K562 (cell line): Measurements from ENCODE around the gene ZDHHC14. TPM values are rescaled to one million over a fixed set of nuclear protein-coding genes. Genes with fewer than 3 reads are reported as not detected.

Source experiments
- ATAC-seq: fragments of 200-7000 bp; cut with Tn5 transposase; 3 replicates; pipeline ENCODE4 v1.9.1; 2020; ENCODE audit warnings: moderate library complexity
- BruUV-seq: library from RNA; stranded (reverse); fragments of 400-500 nt; replicated peaks from 2 replicates; lab custom pipeline; 2021; lab: Mats Ljungman, UMichigan
- CTCF ChIA-PET: fragments of 300-600 bp; formaldehyde crosslinking; extraction: SDS; loops from one replicate; lab custom pipeline; 2021; ENCODE audit warnings: low intra/inter-chr PET ratio; lab: Yijun Ruan, JAX
- POLR2A ChIA-PET: fragments of 300-600, 350-650 bp; sonication (Branson Sonifier 250); formaldehyde crosslinking; extraction: SDS; loops from one replicate; lab custom pipeline; 2021; ENCODE audit warnings: antibody characterized with exemption, inconsistent platforms; lab: Yijun Ruan, JAX
- DNase-seq, 4 experiments: peaks; one replicate each; pipeline versions ENCODE4 v3.0.0 to v3.0.0-alpha.2; 2011 to 2018; ENCODE audit warnings: low spot score in 3 of 4, mixed read lengths in 3 of 4; ENCODE audit errors: extremely low read depth in 1 of 4
- FAIRE-seq: peaks from 2 replicates; lab custom pipeline; 2011; peaks lifted over from hg19 to GRCh38; lab: Jason Lieb, UNC
- H2AFZ ChIP-seq: 2 replicates; pipeline ENCODE4 v1.6.0; 2011; ENCODE audit warnings: low read depth, low read length, control low read depth, inconsistent platforms
- H3K27ac ChIP-seq: fragments of 200-600 bp; 3 replicates; pipeline ENCODE4 v1.8.0; 2011; ENCODE audit warnings: low read depth, mild to moderate bottlenecking, control low read depth, inconsistent platforms, low read length, moderate library complexity, mixed read lengths; ENCODE audit errors: extremely low read depth
- H3K27me3 ChIP-seq, 2 experiments: fragments of 300-600 bp in 1 of 2; 2 replicates in 1 of 2; 3 replicates in 1 of 2; pipeline versions ENCODE4 v1.6.0 to v1.8.0; 2011; ENCODE audit warnings: inconsistent platforms in 2 of 2, low read length in 2 of 2, mild to moderate bottlenecking in 1 of 2, mixed read lengths in 1 of 2, moderate library complexity in 1 of 2; ENCODE audit not compliant: control insufficient read depth in 2 of 2, insufficient read depth in 2 of 2
- H3K36me3 ChIP-seq: fragments of 300-600 bp; 3 replicates; pipeline ENCODE4 v1.8.0; 2011; ENCODE audit warnings: mild to moderate bottlenecking, low read length, inconsistent platforms; ENCODE audit not compliant: control insufficient read depth, insufficient read depth
- H3K4me1 ChIP-seq, 2 experiments: fragments of 200-600 bp in 1 of 2; replicated peaks in 1 of 2; 2 replicates in 1 of 2; 3 replicates in 1 of 2; pipeline versions ENCODE4 v1.5.1 to v1.8.0; 2011; ENCODE audit warnings: inconsistent platforms in 2 of 2, low read length in 2 of 2, mild to moderate bottlenecking in 1 of 2, mixed read lengths in 1 of 2, moderate library complexity in 1 of 2; ENCODE audit not compliant: control insufficient read depth in 2 of 2, insufficient read depth in 2 of 2
- H3K4me2 ChIP-seq: 2 replicates; pipeline ENCODE4 v1.6.1; 2011; ENCODE audit warnings: low read length, control low read depth, inconsistent platforms, mixed read lengths; ENCODE audit not compliant: insufficient read depth
- H3K4me3 ChIP-seq: fragments of 200-600 bp; sonication (generic), shearing (Covaris generic); 2 replicates; pipeline ENCODE4 v1.5.1; 2016; ENCODE audit warnings: control low read depth, inconsistent platforms
- H3K79me2 ChIP-seq: fragments of 200-600 bp; 3 replicates; pipeline ENCODE4 v1.8.0; 2011; ENCODE audit warnings: low read length, inconsistent platforms; ENCODE audit not compliant: control insufficient read depth, insufficient read depth
- H3K9ac ChIP-seq, 2 experiments: 2 replicates each; pipeline versions ENCODE4 v1.6.0 to v1.6.1; 2011; ENCODE audit warnings: low read depth in 2 of 2, low read length in 2 of 2, control low read depth in 1 of 2, inconsistent platforms in 1 of 2, mild to moderate bottlenecking in 1 of 2, mixed read lengths in 1 of 2; ENCODE audit not compliant: insufficient read depth in 1 of 2
- H3K9me1 ChIP-seq: one replicate; pipeline ENCODE4 v1.6.0; 2011; ENCODE audit warnings: inconsistent platforms, mild to moderate bottlenecking, low read length, moderate library complexity; ENCODE audit not compliant: control insufficient read depth, insufficient read depth
- H3K9me3 ChIP-seq: replicated peaks from 2 replicates; pipeline ENCODE4 v1.5.1; 2011; ENCODE audit warnings: low read depth, low read length, inconsistent platforms; ENCODE audit not compliant: control insufficient read depth, insufficient read depth
- H4K20me1 ChIP-seq: replicated peaks from 2 replicates; pipeline ENCODE4 v1.6.1; 2011; ENCODE audit warnings: low read length, inconsistent platforms, mixed read lengths; ENCODE audit not compliant: control insufficient read depth, insufficient read depth
- CEBPG ChIP-seq, 3 experiments: fragments of 200-800 bp in 1 of 3; sonication (Bioruptor generic) in 1 of 3; sonication (generic) in 1 of 3; formaldehyde crosslinking in 1 of 3; IDR thresholded peaks in 2 of 3; conservative IDR thresholded peaks in 1 of 3; 2 replicates each; pipeline versions ENCODE4 v1.6.1 to v1.8.0; 2016 to 2022; ENCODE audit warnings: missing compliant biosample characterization in 2 of 3, missing genetic modification characterization in 2 of 3, mild to moderate bottlenecking in 1 of 3, missing genetic modification reagents in 1 of 3
- CTCF ChIP-seq, 3 experiments: IDR thresholded peaks in 2 of 3; conservative IDR thresholded peaks in 1 of 3; 2 replicates each; pipeline ENCODE4 v1.5.1; 2011 to 2012; ENCODE audit warnings: low read length in 3 of 3, mild to moderate bottlenecking in 3 of 3, control low read depth in 2 of 3, improper control_type of control experiment in 1 of 3, inconsistent platforms in 1 of 3, low read depth in 1 of 3, mixed read lengths in 1 of 3, moderate library complexity in 1 of 3; ENCODE audit not compliant: insufficient read depth in 2 of 3
- LCOR ChIP-seq: sonication (generic); formaldehyde crosslinking; IDR thresholded peaks from 2 replicates; pipeline ENCODE4 v1.8.0; 2022; ENCODE audit warnings: mild to moderate bottlenecking, missing genetic modification reagents
- RAD21 ChIP-seq, 2 experiments: fragments of 250-450 bp in 1 of 2; fragments of 450-650 bp in 1 of 2; sonication (Bioruptor Pico) in 1 of 2; formaldehyde crosslinking in 1 of 2; IDR thresholded peaks in 1 of 2; conservative IDR thresholded peaks in 1 of 2; 2 replicates each; pipeline versions ENCODE4 v1.4.0 to v1.8.0; 2020 to 2022; ENCODE audit warnings: mild to moderate bottlenecking in 2 of 2, moderate library complexity in 1 of 2
- ZBTB34 ChIP-seq: fragments of 250-450 bp; sonication (Bioruptor Pico); IDR thresholded peaks from 2 replicates; pipeline ENCODE4 v1.8.0; 2021; ENCODE audit warnings: mild to moderate bottlenecking, moderate library complexity
- WGBS: fragments of 100-300 bp; shearing (Covaris generic); methylation state at CpG from one replicate; pipeline ENCODE4 v1.1.6; 2016; ENCODE audit warnings: low coverage, mixed read lengths; ENCODE audit not compliant: insufficient coverage; ENCODE audit errors: missing lambda C conversion rate; 5-methylcytosine and 5-hydroxymethylcytosine counted together
- in situ Hi-C: fragments of 300-500 bp; cut with MboI; formaldehyde crosslinking; loops from 4 replicates; pipeline ENCODE4 v1.15.0; 2018; ENCODE audit warnings: inconsistent platforms, mixed read lengths
- intact Hi-C: fragments of 100-400 bp; cut with micrococcal nuclease; formaldehyde crosslinking; loops from 2 replicates; pipeline ENCODE4 v1.14.2; 2022
- polyA plus RNA-seq, 8 experiments: library from polyadenylated mRNA; depleted of rRNA in 4 of 8; stranded (reverse) in 5 of 8; unstranded in 3 of 8; fragments of >200 nt; fragmentation: Nextera tagmentation in 2 of 8; fragmentation: Illumina TruSeq in 1 of 8; extraction: Ambion mirVana in 2 of 8; extraction: Trizol in 1 of 8; gene quantifications; 2 replicates each; pipeline versions ENCODE4 v1.2.1 to v1.2.3, GENCODE V29; 2011 to 2014; ENCODE audit warnings: inconsistent platforms in 1 of 8, missing spikeins in 1 of 8
- total RNA-seq, 7 experiments: library from RNA; depleted of rRNA in 6 of 7; stranded (reverse); fragments of >200 nt in 6 of 7; fragmentation: Illumina TruSeq in 2 of 7; extraction: Trizol in 2 of 7; gene quantifications; 2 replicates each; pipeline versions ENCODE4 v1.2.1 to v1.2.3, GENCODE V29; 2011 to 2021; ENCODE audit warnings: low replicate concordance in 1 of 7

Gene ZDHHC14
- total and polyA plus RNA-seq, 9 of the 15 experiments (the other 6 are each of a cell fraction or from before 2014, with no cell fraction given): 0.92 to 23.1 (median 13.8) TPM

GRCh38 chr6:157714153-157714490 is 333.1 kb downstream of the ZDHHC14 start (continued):
- TF ChIP-seq RAD21 (CRISPR knock-in tag; conservative IDR thresholded peaks at IDR 0.05 in 1 of 2, IDR thresholded peaks at IDR 0.05 in 1 of 2): peak in 1 of 2 experiments; percentile 37; a peak in 1 of 4 replicates
- TF ChIP-seq CTCF (IDR thresholded peaks at IDR 0.05 in 2 of 3, conservative IDR thresholded peaks at IDR 0.05 in 1 of 3; ENCODE audit: insufficient read depth in 2 of 3, low read depth in 1 of 3, low read length in 3 of 3): peak in 1 of 3 experiments; percentile 19; a peak in 1 of 6 replicates
- TF ChIP-seq LCOR (CRISPR knock-in tag): no peak
- TF ChIP-seq, all 486 proteins: peak for 3

GRCh38 chr6:157715728-157716164 is 334.8 kb downstream of the ZDHHC14 start:
- Histone ChIP-seq H3K79me2 (no peaks in the 10 kb centered on the region), H3K27ac (no peak overlapping the region), H3K27me3 (peaks cover 0 to 2% of the 10 kb centered on the region in 2 experiments; a peak in 2 of 5 replicates), H3K4me1 (peaks cover 4 to 6% of the 10 kb centered on the region in 2 experiments; a peak in 2 of 5 replicates), H3K4me2 (no peak overlapping the region), H3K36me3 (no peaks in the 10 kb centered on the region), H3K9me3 (no peaks in the 10 kb centered on the region), H2AFZ (no peak overlapping the region), H3K9ac (no peak overlapping the region; a peak in 2 of 4 replicates), H4K20me1 (no peaks in the 10 kb centered on the region), H3K9me1 (no peaks in the 10 kb centered on the region), H3K4me3 (no peak overlapping the region)
- no peak for FAIRE-seq
- no peak for TF ChIP-seq ZBTB34 (CRISPR knock-in tag)
- no peak for TF ChIP-seq CEBPG (CRISPR knock-in tag; IDR thresholded peaks at IDR 0.05)
- TF ChIP-seq CEBPG (tag; conservative IDR thresholded peaks at IDR 0.05 in 1 of 2, IDR thresholded peaks at IDR 0.05 in 1 of 2): 0 out of 4 replicates have a peak, but pooled peaks of 1 of the 2 experiments have one; percentile 39
- CTCF ChIA-PET: interaction anchor here (0.6 kb wide), 1 partner anchor 103 kb away, joined by 4 read pairs; no protein-coding TSS in a partner anchor
- no TSS peak for BruUV-seq
- 16% methylated on average over 6 of the region's 6 CpGs for WGBS
- ATAC-seq: no peak
- intact Hi-C loops (no loop called here), in situ Hi-C loops (no loop called here)
- no peak for DNase-seq
- POLR2A ChIA-PET: interaction anchor here (1.2 kb wide), 1 partner anchor 120 kb away, joined by 3 read pairs; no protein-coding TSS in a partner anchor
